HEK293T (cell line): ENCODE measurements around the gene PLSCR5.

ENCODE experiments used
- ELF4 ChIP-seq: fragments of 450-650 bp; IDR thresholded peaks from 2 replicates; pipeline ENCODE4 v1.6.1; 2017; ENCODE audit warnings: antibody characterized with exemption
- FOXM1 ChIP-seq: fragments of 450-650 bp; IDR thresholded peaks from 2 replicates; pipeline ENCODE4 v1.6.1; 2017; ENCODE audit warnings: mild to moderate bottlenecking, borderline replicate concordance

DNA sequence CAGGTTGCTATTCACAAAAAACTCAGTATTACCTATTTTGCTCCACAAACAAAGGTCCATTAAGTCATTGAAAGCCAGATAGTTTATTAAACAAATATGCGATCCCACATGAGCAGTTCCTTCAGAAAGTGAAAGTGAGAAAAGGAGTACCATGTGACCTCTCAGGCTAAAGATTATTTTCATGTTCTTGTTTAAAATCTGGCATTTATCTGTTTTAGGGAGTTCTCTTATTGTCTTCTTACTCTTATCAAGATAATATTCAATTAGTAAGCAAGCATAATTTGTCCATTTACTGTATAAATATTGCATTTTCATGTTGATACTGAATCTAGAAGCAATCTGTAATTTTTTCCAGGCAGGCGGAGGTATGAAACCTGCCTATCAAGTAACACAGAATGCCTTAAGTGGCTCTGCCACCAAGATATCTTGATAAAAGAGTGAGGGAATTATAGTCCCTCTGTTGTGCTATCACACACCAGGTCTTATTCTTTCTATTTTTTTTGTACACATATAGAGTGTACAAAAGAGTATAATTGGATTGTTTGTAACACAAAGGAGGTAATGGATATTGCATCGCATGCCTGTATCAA lies 20.1 kb upstream of the PLSCR5 start:
- TF ChIP-seq ELF4 = no peak
- no peak for TF ChIP-seq FOXM1
